AG04450 (cell line): Measurements from ENCODE around the gene TELO2. TPM values are rescaled to one million over a fixed set of nuclear protein-coding genes. Genes with fewer than 3 reads are reported as not detected.

ENCODE experiments used
- CTCF ChIA-PET: fragments of 300-600, 350-600 bp; formaldehyde crosslinking; extraction: SDS; loops from one replicate; lab custom pipeline; 2022; ENCODE audit warnings: antibody characterized with exemption, inconsistent platforms; lab: Charles Lee
- POLR2A ChIA-PET: fragments of 350-600 bp; formaldehyde crosslinking; extraction: SDS; loops from one replicate; lab custom pipeline; 2021; ENCODE audit warnings: antibody characterized with exemption, inconsistent platforms; lab: Yijun Ruan, JAX
- DNase-seq: peaks from one replicate; pipeline ENCODE4 v3.0.0-alpha.2; 2011; ENCODE audit warnings: low read depth, low spot score
- H3K27ac ChIP-seq: one replicate; pipeline ENCODE4 v1.5.1; 2012; ENCODE audit warnings: low read depth, low read length, control low read depth
- H3K27me3 ChIP-seq: one replicate; pipeline ENCODE4 v1.6.0; 2012; ENCODE audit warnings: low read length; ENCODE audit not compliant: control insufficient read depth, insufficient read depth
- H3K4me3 ChIP-seq: 2 replicates; pipeline ENCODE4 v1.5.1; 2011; ENCODE audit warnings: mild to moderate bottlenecking, low read depth, low read length, control low read depth
- H3K9me3 ChIP-seq: 2 replicates; pipeline ENCODE4 v1.5.1; 2012; ENCODE audit warnings: low read length; ENCODE audit not compliant: control insufficient read depth, insufficient read depth
- polyA plus RNA-seq: library from polyadenylated mRNA; depleted of rRNA; stranded (reverse); fragments of >200 nt; gene quantifications from 2 replicates; pipeline ENCODE4 v1.2.3, GENCODE V29; 2011
- TF ChIP-seq, protein P1 (sequence below): IDR thresholded peaks from 2 replicates; pipeline ENCODE4 v1.5.1; 2011; ENCODE audit warnings: low read depth, low read length, control low read depth, inconsistent platforms

Gene TELO2
- polyA plus RNA-seq, 1 experiment, result 6.2 TPM

DNA sequence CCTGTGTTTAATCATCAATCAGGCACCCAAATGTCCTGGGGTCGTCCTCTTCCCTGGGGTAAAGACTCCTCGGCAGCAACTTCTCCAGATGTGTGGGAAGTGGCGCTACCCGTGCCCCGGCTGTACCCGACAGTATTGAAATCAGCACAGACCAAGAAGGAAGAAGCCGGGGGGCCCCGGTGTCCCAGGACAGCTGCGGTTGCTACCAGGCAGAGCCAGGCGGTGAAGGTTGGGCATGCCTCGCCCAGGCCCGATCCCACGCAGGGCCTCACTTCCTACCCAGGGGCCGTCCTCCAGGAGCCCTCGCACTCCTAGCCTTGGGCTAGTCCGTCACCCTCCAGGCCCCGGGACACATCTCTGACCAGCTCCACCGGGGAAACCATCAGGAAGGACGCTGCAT, 39.8 kb upstream of the TELO2 start:
- Histone ChIP-seq H3K27me3 (no peaks in the 10 kb centered on the region), H3K9me3 (no peaks in the 10 kb centered on the region; the same call in 1 of the 2 replicates), H3K4me3 (no peak overlapping the region), H3K27ac (no peak overlapping the region)
- ChIA-PET POLR2A (no interaction called here), CTCF (no interaction called here)
- DNase-seq, result no peak
- TF ChIP-seq, protein P1, sequence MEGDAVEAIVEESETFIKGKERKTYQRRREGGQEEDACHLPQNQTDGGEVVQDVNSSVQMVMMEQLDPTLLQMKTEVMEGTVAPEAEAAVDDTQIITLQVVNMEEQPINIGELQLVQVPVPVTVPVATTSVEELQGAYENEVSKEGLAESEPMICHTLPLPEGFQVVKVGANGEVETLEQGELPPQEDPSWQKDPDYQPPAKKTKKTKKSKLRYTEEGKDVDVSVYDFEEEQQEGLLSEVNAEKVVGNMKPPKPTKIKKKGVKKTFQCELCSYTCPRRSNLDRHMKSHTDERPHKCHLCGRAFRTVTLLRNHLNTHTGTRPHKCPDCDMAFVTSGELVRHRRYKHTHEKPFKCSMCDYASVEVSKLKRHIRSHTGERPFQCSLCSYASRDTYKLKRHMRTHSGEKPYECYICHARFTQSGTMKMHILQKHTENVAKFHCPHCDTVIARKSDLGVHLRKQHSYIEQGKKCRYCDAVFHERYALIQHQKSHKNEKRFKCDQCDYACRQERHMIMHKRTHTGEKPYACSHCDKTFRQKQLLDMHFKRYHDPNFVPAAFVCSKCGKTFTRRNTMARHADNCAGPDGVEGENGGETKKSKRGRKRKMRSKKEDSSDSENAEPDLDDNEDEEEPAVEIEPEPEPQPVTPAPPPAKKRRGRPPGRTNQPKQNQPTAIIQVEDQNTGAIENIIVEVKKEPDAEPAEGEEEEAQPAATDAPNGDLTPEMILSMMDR, result no peak

DNA sequence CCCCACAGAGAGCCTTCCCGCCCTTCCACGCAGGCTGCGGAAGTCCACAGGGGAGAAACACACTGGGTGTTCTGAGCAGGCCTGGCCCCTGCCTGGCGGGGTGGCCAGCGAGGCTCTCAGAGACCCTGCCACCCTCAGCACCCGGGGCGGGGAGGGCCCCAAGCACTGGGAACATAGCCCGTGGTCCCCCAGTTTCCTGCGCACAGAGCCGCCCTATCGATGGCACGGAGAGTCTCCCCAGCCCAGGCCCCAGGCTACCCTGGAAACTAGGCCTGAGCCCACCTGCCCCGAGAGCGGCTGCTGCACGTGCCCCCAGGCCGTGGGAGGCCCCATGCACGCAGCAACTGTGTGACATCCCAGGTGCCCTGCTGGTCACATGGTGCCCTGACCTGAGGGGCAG, 38.6 kb upstream of the TELO2 start:
- ChIA-PET CTCF (no interaction called here), POLR2A (no interaction called here)
- no peaks in the 10 kb centered on the region; the same call in 1 of the 2 replicates for H3K9me3 ChIP-seq
- H3K27me3 ChIP-seq, result no peaks in the 10 kb centered on the region
- H3K4me3 ChIP-seq, result no peak overlapping the region
- DNase-seq, result no peak
- no peak overlapping the region for H3K27ac ChIP-seq
- TF ChIP-seq, protein P1, result no peak

DNA sequence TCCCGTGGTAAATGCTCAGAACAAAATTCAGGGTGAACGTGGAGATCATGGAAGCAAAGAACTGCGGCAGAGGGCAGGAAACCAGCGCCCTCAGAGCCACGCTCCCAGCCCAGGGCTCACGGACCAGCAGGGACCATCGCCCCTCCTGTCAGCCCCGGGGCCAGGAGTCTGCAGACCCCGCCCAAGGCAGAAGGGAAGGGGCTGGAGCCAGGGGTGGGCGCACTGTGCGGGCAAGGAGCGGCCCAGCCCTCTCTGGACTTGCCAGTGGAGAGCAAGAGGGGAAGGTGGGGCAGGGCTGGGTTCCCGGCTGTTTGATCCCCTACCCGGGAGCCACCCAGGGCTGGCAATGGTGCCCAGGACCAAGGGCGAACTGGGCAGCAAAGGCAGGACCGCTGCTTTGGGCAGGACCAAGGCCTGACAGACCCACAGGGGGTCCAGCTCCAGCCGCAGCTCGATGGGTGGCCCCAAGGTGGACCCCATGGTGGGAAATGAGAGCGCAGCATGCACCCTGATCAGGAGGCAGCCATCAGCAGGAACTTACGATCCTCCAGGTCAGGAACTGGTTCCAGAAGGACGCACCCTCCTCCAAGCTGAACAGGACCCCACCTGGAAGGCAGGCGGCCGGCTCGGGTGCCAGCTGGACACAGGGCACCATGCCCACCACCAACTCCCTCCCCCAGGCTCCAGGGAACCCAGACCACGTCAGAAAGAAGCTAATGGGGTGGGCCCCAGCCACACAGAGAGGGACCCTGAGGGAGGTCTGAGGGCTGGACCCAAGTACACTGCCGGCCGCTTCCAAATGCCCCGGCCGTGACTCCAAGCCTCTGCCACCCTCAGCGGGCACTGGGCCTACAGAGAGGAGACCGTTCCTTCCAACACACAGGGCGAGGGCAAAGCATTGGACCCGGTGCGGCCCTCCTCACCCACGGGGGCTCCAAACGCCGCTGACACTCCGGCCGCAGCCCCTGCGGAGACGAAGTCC, 37.7 kb upstream of the TELO2 start:
- POLR2A ChIA-PET, result no interaction called here
- TF ChIP-seq, protein P1, result no peak
- H3K27ac ChIP-seq, result no peak overlapping the region
- H3K27me3 ChIP-seq, result no peaks in the 10 kb centered on the region
- CTCF ChIA-PET, result no interaction called here
- H3K4me3 ChIP-seq, result no peak overlapping the region
- no peaks in the 10 kb centered on the region; the same call in 1 of the 2 replicates for H3K9me3 ChIP-seq
- no peak for DNase-seq

DNA sequence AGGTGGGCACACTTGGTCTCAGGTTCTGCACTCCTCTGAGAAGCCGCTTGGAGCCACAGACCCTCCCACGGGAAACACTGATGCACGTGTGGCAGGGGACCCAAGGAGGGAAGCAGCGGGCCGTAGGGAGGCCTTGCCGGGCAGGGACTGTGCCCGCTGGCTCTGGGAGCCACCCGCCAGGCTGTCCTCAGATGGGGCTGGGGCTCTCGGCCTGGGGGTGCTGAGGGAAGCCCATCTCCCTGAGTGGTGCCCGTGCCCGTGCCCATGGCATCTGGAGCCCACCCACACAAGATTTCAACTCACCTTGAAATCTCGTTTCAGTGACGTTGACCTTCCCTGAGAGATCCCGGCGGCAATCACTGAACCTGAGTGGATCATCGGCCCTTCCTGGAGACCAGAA, 36.2 kb upstream of the TELO2 start:
- POLR2A ChIA-PET, result no interaction called here
- Histone ChIP-seq H3K4me3 (no peak overlapping the region), H3K27ac (no peak overlapping the region), H3K9me3 (no peaks in the 10 kb centered on the region; the same call in 1 of the 2 replicates), H3K27me3 (no peaks in the 10 kb centered on the region)
- CTCF ChIA-PET, result no interaction called here
- TF ChIP-seq, protein P1, result no peak
- no peak for DNase-seq
